Measurements from ENCODE around the gene MAD1L1.

Gene MAD1L1

GRCh38 chr7:1914743-1915142 lies 318.0 kb downstream of the MAD1L1 start:
- no peak for DNase-seq (ENCODE audit: low read depth)
- in situ Hi-C loops (cut with HindIII; ENCODE audit: low sequenced_read_pairs): no loop called here
- no peak for TF ChIP-seq CTCF (IDR thresholded peaks at IDR 0.05; ENCODE audit: low read depth, low read length, missing control alignments)
- no peak overlapping the region for H3K4me3 ChIP-seq (ENCODE audit: low read depth, low read length)

GRCh38 chr7:1914321-1914720 lies 318.4 kb downstream of the MAD1L1 start:
- TF ChIP-seq CTCF (IDR thresholded peaks at IDR 0.05; ENCODE audit: low read depth, low read length, missing control alignments): no peak
- H3K4me3 ChIP-seq (ENCODE audit: low read depth, low read length): no peak overlapping the region
- DNase-seq (ENCODE audit: low read depth): no peak
- in situ Hi-C loops (cut with HindIII; ENCODE audit: low sequenced_read_pairs): no loop called here

GRCh38 chr7:1913466-1914282 lies 319.1 kb downstream of the MAD1L1 start:
- no peak overlapping the region for H3K4me3 ChIP-seq (ENCODE audit: low read depth, low read length)
- no peak for TF ChIP-seq CTCF (IDR thresholded peaks at IDR 0.05; ENCODE audit: low read depth, low read length, missing control alignments)
- in situ Hi-C loops (cut with HindIII; ENCODE audit: low sequenced_read_pairs): no loop called here
- no peak for DNase-seq (ENCODE audit: low read depth)

GRCh38 chr7:1912593-1913465 lies 319.9 kb downstream of the MAD1L1 start:
- DNase-seq (ENCODE audit: low read depth): peak; percentile 42
- in situ Hi-C loops (cut with HindIII; ENCODE audit: low sequenced_read_pairs): no loop called here
- peak; percentile 38 for TF ChIP-seq CTCF (IDR thresholded peaks at IDR 0.05; ENCODE audit: low read depth, low read length, missing control alignments)
- H3K4me3 ChIP-seq (ENCODE audit: low read depth, low read length): no peak overlapping the region

- H3K4me3 ChIP-seq (ENCODE audit: low read depth, low read length): no peak overlapping the region
- DNase-seq (ENCODE audit: low read depth): no peak
- in situ Hi-C loops (cut with HindIII; ENCODE audit: low sequenced_read_pairs): no loop called here
- no peak for TF ChIP-seq CTCF (IDR thresholded peaks at IDR 0.05; ENCODE audit: low read depth, low read length, missing control alignments)
Measured at GRCh38 chr7:1911571-1911970, 321.2 kb downstream of the MAD1L1 start.

GRCh38 chr7:1910827-1911226 lies 321.9 kb downstream of the MAD1L1 start:
- DNase-seq (ENCODE audit: low read depth): no peak
- TF ChIP-seq CTCF (IDR thresholded peaks at IDR 0.05; ENCODE audit: low read depth, low read length, missing control alignments): no peak
- no peak overlapping the region for H3K4me3 ChIP-seq (ENCODE audit: low read depth, low read length)
- in situ Hi-C loops (cut with HindIII; ENCODE audit: low sequenced_read_pairs): no loop called here

All from astrocyte of the cerebellum (primary cell).